WTC11 (cell line): ENCODE data around the gene TMEM50B. TPM values are rescaled to one million over a fixed set of nuclear protein-coding genes. Genes with fewer than 3 reads are reported as not detected.

Experiments
- ATAC-seq: fragments of 200-7000 bp; cut with Tn5 transposase; 2 replicates; pipeline ENCODE4 v1.10.0; 2021; ENCODE audit warnings: mild to moderate bottlenecking, moderate library complexity
- CTCF ChIA-PET: fragments of 300-600 bp; sonication (Branson Sonifier 250); formaldehyde crosslinking; loops from one replicate; lab custom pipeline; 2021; ENCODE audit warnings: antibody characterized with exemption; lab: Charles Lee
- POLR2A ChIA-PET: fragments of 350-600 bp; sonication (Branson Sonifier 250); formaldehyde crosslinking; loops from one replicate; lab custom pipeline; 2021; ENCODE audit warnings: antibody characterized with exemption; lab: Charles Lee
- DNase-seq: peaks from one replicate; pipeline ENCODE4 v3.0.0; 2021; ENCODE audit warnings: low spot score
- H3K27ac Mint-ChIP-seq: 2 replicates; pipeline ENCODE4 v1.8.0; 2021; ENCODE audit warnings: mixed read lengths
- H3K27me3 Mint-ChIP-seq: 2 replicates; pipeline ENCODE4 v1.8.0; 2021; ENCODE audit warnings: low read depth, mild to moderate bottlenecking, moderate library complexity, mixed read lengths
- H3K36me3 Mint-ChIP-seq: 2 replicates; pipeline ENCODE4 v1.8.0; 2021; ENCODE audit warnings: mixed read lengths
- H3K4me1 Mint-ChIP-seq: 2 replicates; pipeline ENCODE4 v1.8.0; 2022; ENCODE audit warnings: mixed read lengths
- H3K4me3 Mint-ChIP-seq: 2 replicates; pipeline ENCODE4 v1.8.0; 2021; ENCODE audit warnings: mild to moderate bottlenecking, moderate library complexity, mixed read lengths
- H3K9me3 Mint-ChIP-seq: 2 replicates; pipeline ENCODE4 v1.8.0; 2021; ENCODE audit warnings: mixed read lengths
- ARID4B ChIP-seq: sonication (generic); formaldehyde crosslinking; IDR thresholded peaks from 2 replicates; pipeline ENCODE4 v1.8.0; 2023; ENCODE audit warnings: missing genetic modification reagents, mild to moderate bottlenecking, borderline replicate concordance
- ATF2 ChIP-seq: sonication (generic); formaldehyde crosslinking; IDR thresholded peaks from 2 replicates; pipeline ENCODE4 v1.8.1; 2022; ENCODE audit warnings: low read depth, missing genetic modification reagents, borderline replicate concordance
- ATF3 ChIP-seq: sonication (generic); formaldehyde crosslinking; conservative IDR thresholded peaks from 2 replicates; pipeline ENCODE4 v1.8.1; 2022; ENCODE audit warnings: mild to moderate bottlenecking, missing genetic modification reagents
- CREB1 ChIP-seq: sonication (generic); formaldehyde crosslinking; IDR thresholded peaks from 2 replicates; pipeline ENCODE4 v1.8.0; 2023; ENCODE audit warnings: mild to moderate bottlenecking, missing genetic modification reagents
- CREM ChIP-seq: sonication (generic); formaldehyde crosslinking; IDR thresholded peaks from 2 replicates; pipeline ENCODE4 v1.8.1; 2022; ENCODE audit warnings: mild to moderate bottlenecking, missing genetic modification reagents, moderate library complexity
- E2F5 ChIP-seq: sonication (generic); formaldehyde crosslinking; IDR thresholded peaks from 2 replicates; pipeline ENCODE4 v1.8.1; 2022; ENCODE audit warnings: mild to moderate bottlenecking, moderate library complexity, missing genetic modification reagents
- EMX1 ChIP-seq: fragments of 250-450 bp; sonication (Bioruptor Pico); IDR thresholded peaks from 2 replicates; pipeline ENCODE4 v1.8.0; 2021; ENCODE audit warnings: mild to moderate bottlenecking
- ERG ChIP-seq: fragments of 250-450 bp; sonication (Bioruptor Pico); IDR thresholded peaks from 2 replicates; pipeline ENCODE4 v1.8.0; 2021; ENCODE audit warnings: mild to moderate bottlenecking
- HMGXB4 ChIP-seq: sonication (generic); formaldehyde crosslinking; IDR thresholded peaks from 2 replicates; pipeline ENCODE4 v1.8.1; 2023; ENCODE audit warnings: mild to moderate bottlenecking, moderate library complexity, missing genetic modification reagents
- IRF1 ChIP-seq: sonication (generic); formaldehyde crosslinking; IDR thresholded peaks from 2 replicates; pipeline ENCODE4 v1.8.0; 2023; ENCODE audit warnings: missing genetic modification reagents
- NFATC4 ChIP-seq: fragments of 250-450 bp; sonication (Bioruptor Pico); IDR thresholded peaks from 2 replicates; pipeline ENCODE4 v1.9.0; 2021; ENCODE audit warnings: mild to moderate bottlenecking
- NR1H2 ChIP-seq: sonication (generic); formaldehyde crosslinking; IDR thresholded peaks from 2 replicates; pipeline ENCODE4 v1.9.0; 2021; ENCODE audit warnings: mild to moderate bottlenecking, moderate library complexity, missing genetic modification reagents
- PRRX2 ChIP-seq: fragments of 250-450 bp; sonication (Bioruptor Pico); IDR thresholded peaks from 2 replicates; pipeline ENCODE4 v1.8.0; 2021; ENCODE audit warnings: mild to moderate bottlenecking
- SP1 ChIP-seq: sonication (generic); formaldehyde crosslinking; conservative IDR thresholded peaks from 2 replicates; pipeline ENCODE4 v1.8.1; 2022; ENCODE audit warnings: missing genetic modification reagents
- TP53 ChIP-seq: sonication (generic); formaldehyde crosslinking; IDR thresholded peaks from 2 replicates; pipeline ENCODE4 v1.8.1; 2023; ENCODE audit warnings: mild to moderate bottlenecking, missing genetic modification reagents
- ZBTB43 ChIP-seq: sonication (generic); formaldehyde crosslinking; IDR thresholded peaks from 2 replicates; pipeline ENCODE4 v1.8.1; 2023; ENCODE audit warnings: mild to moderate bottlenecking, missing genetic modification reagents
- ZNF425 ChIP-seq: fragments of 250-450 bp; sonication (Bioruptor Pico); conservative IDR thresholded peaks from 2 replicates; pipeline ENCODE4 v1.9.0; 2021; ENCODE audit warnings: mild to moderate bottlenecking
- ZSCAN18 ChIP-seq: fragments of 250-450 bp; sonication (Bioruptor Pico); IDR thresholded peaks from 2 replicates; pipeline ENCODE4 v2.1.2; 2022; ENCODE audit warnings: mild to moderate bottlenecking, moderate library complexity
- total RNA-seq: library from RNA; stranded (reverse); gene quantifications from 3 replicates; pipeline ENCODE4 v1.2.3, GENCODE V29; 2021

TMEM50B gene
- total RNA-seq, 1 experiment from 2014 or later = 25.4 TPM

- no peak for DNase-seq
- Mint-ChIP-seq H3K27me3 (no peaks in the 10 kb centered on the region), H3K4me1 (no peaks in the 10 kb centered on the region), H3K4me3 (no peak overlapping the region), H3K27ac (no peak overlapping the region), H3K36me3 (peaks cover 40% of the 10 kb centered on the region), H3K9me3 (no peaks in the 10 kb centered on the region)
- CTCF ChIA-PET = interaction anchor here (1.0 to 1.8 kb wide), 2 partner anchors 8 to 43 kb away, joined by 3 to 4 read pairs; partner anchors contain the start of gene TMEM50B
- ATAC-seq = no peak
- POLR2A ChIA-PET = interaction anchor here (0.7 kb wide), 1 partner anchor 97 kb away, joined by 3 read pairs; no protein-coding TSS in a partner anchor
- TF ChIP-seq ZNF425 (CRISPR knock-in tag) (no peak), ARID4B (CRISPR knock-in tag) (no peak), CREM (CRISPR knock-in tag) (no peak), EMX1 (CRISPR knock-in tag) (no peak), ZSCAN18 (CRISPR knock-in tag) (no peak), SP1 (no peak), CREB1 (CRISPR knock-in tag) (no peak), HMGXB4 (no peak), ATF3 (CRISPR knock-in tag) (no peak), IRF1 (no peak), NR1H2 (no peak)
Measured at GRCh38 chr21:33437140-33437539, 42.6 kb downstream of the TMEM50B start.

- no peak for ATAC-seq
- Mint-ChIP-seq H3K36me3 (peaks cover 50% of the 10 kb centered on the region), H3K9me3 (no peaks in the 10 kb centered on the region), H3K4me3 (no peak overlapping the region), H3K27ac (no peak overlapping the region), H3K4me1 (no peaks in the 10 kb centered on the region), H3K27me3 (no peaks in the 10 kb centered on the region)
- no peak for DNase-seq
- CTCF ChIA-PET = no interaction called here
- POLR2A ChIA-PET = no interaction called here
- TF ChIP-seq NFATC4 (CRISPR knock-in tag) = no peak
- no peak for TF ChIP-seq ATF2
- TF ChIP-seq EMX1 (CRISPR knock-in tag) = no peak
- no peak for TF ChIP-seq PRRX2
- TF ChIP-seq ZBTB43 = no peak
- no peak for TF ChIP-seq ERG (CRISPR knock-in tag)
- no peak for TF ChIP-seq E2F5 (CRISPR knock-in tag)
- no peak for TF ChIP-seq TP53 (CRISPR knock-in tag)
Measured at GRCh38 chr21:33434770-33435360, 44.9 kb downstream of the TMEM50B start.
